ENCODE results near the gene TRAPPC3L. TPM values are rescaled to one million over a fixed set of nuclear protein-coding genes. Genes with fewer than 3 reads are reported as not detected.

TRAPPC3L gene
- total and polyA plus RNA-seq, 12 donors: 0.03 to 0.26 (median 0.22) TPM; not detected in 4

- peaks cover 0 to 90% (median 14%) of the 10 kb centered on the region in 9 donors for H3K36me3 ChIP-seq
- H3K27me3 ChIP-seq: no peaks in the 10 kb centered on the region
Measured at GRCh38 chr6:116580198-116580597, 34.7 kb upstream of the TRAPPC3L start.

DNA sequence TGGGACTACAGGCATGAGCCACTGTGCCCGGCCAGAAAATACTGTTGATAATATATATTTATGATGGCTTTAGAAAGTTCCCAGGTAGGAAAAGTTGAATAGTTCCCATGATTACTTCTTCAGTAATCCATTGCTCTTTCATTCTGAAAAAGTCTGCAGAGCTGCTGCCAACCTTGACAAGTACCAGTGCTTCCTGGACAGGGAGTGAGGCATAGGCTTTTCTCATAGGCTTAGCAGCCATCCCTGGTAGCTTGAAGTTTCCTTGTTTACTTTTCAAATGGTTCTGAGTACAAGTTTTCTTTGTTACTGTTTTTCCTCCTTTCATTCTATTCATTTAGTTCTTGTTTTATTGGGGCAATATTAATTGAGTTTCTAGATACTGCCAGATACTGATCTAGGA lies 33.7 kb upstream of the TRAPPC3L start:
- peaks cover 0 to 31% (median 14%) of the 10 kb centered on the region in 9 donors for H3K4me1 ChIP-seq
- no peak for TF ChIP-seq CTCF (IDR thresholded peaks at IDR 0.05)
- peak in 1 of 8 donors; percentile 59 for ATAC-seq
- no peak for DNase-seq
- no peak overlapping the region for H3K27ac ChIP-seq
- H3K9me3 ChIP-seq: no peaks in the 10 kb centered on the region
- 85 to 87% methylated on average over 1 of the region's 1 CpG for WGBS, 2 donors
- intact Hi-C loops (cut with DNase I): loop anchor here in 1 of 10 donors (10.0 kb wide), 1 partner anchor 86 kb away; the partner anchor contains the start of gene ZUP1
- peaks cover 0 to 80% (median 5%) of the 10 kb centered on the region in 9 donors for H3K36me3 ChIP-seq
- H3K4me3 ChIP-seq: no peak overlapping the region
- H3K27me3 ChIP-seq: no peaks in the 10 kb centered on the region

More at GRCh38 chr6:116580198-116580597, 34.7 kb upstream of the TRAPPC3L start:
- intact Hi-C loops (cut with DNase I): no loop called here
- no peak for ATAC-seq
- Histone ChIP-seq H3K9me3 (no peaks in the 10 kb centered on the region), H3K4me3 (no peak overlapping the region), H3K27ac (no peak overlapping the region), H3K4me1 (peaks cover 0 to 28% (median 14%) of the 10 kb centered on the region in 9 donors)
- WGBS, 2 donors: 83 to 89% methylated on average over 2 of the region's 2 CpGs
- no peak for DNase-seq
- no peak for TF ChIP-seq CTCF (IDR thresholded peaks at IDR 0.05)

DNA sequence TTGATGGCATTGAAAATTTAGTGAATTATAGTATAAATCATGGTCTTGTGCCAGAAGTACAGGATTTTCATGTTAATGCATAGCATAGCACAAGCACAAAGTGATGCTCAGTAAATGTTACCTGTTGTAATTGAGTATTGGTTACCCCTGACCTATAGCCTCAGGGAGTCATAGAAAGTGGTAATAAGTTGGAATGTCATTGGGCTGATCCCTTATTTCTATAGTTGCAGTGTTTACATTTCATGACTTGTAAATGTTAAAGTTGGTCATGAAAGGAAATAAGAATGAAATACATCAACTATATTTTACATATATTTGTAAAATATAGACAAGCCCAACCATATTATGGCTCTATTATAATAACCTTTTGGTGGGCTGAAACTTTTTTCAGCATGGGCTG lies 32.9 kb upstream of the TRAPPC3L start:
- no peak for TF ChIP-seq CTCF (IDR thresholded peaks at IDR 0.05)
- H3K27me3 ChIP-seq: no peaks in the 10 kb centered on the region
- ATAC-seq: no peak
- H3K36me3 ChIP-seq: peaks cover 0 to 73% (median 0%) of the 10 kb centered on the region in 9 donors
- no peak for DNase-seq
- no peak overlapping the region for H3K4me3 ChIP-seq
- intact Hi-C loops (cut with DNase I): loop anchor here in 1 of 10 donors (10.0 kb wide), 1 partner anchor 86 kb away; the partner anchor contains the start of gene ZUP1
- no peaks in the 10 kb centered on the region for H3K9me3 ChIP-seq
- no peak overlapping the region for H3K27ac ChIP-seq
- peaks cover 0 to 39% (median 20%) of the 10 kb centered on the region in 9 donors for H3K4me1 ChIP-seq

DNA sequence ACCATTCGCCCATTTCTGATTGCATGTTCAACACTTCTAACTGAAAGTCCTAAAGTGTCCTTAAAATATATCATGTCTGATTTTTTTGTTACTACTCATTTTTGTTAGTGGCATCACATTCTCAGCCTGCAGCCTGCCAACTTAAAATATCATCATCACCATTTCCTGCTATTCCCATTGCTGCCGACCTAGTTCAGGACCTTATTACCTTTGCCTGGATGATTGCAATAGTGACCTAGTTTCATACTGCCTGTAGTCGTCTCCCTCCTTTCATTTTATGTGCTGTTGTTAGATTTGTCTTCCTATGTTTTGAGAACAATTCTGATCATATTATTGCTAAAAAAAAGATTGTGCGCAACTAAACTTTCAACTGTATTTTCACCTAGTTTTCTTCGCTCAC lies 32.0 kb upstream of the TRAPPC3L start:
- Histone ChIP-seq H3K4me1 (peaks cover 1 to 48% (median 29%) of the 10 kb centered on the region in 9 donors), H3K9me3 (no peaks in the 10 kb centered on the region), H3K36me3 (peaks cover 0 to 65% (median 0%) of the 10 kb centered on the region in 9 donors), H3K27me3 (no peaks in the 10 kb centered on the region), H3K4me3 (no peak overlapping the region), H3K27ac (no peak overlapping the region)
- 66 to 78% methylated on average over 5 of the region's 5 CpGs for WGBS, 2 donors
- no peak for DNase-seq
- ATAC-seq: no peak
- no peak for TF ChIP-seq CTCF (IDR thresholded peaks at IDR 0.05)
- intact Hi-C loops (cut with DNase I): loop anchor here in 1 of 10 donors (10.0 kb wide), 1 partner anchor 87 kb away; the partner anchor contains the start of gene ZUP1

Data from heart right ventricle (tissue), 16 donors.